ENCODE results near the gene GPR108.
"Not testable (repeated sequence)": the region's sequence is repeated elsewhere in the genome, so short reads cannot be mapped to it uniquely, and the experiment has no call there.

The GPR108 gene

DNA sequence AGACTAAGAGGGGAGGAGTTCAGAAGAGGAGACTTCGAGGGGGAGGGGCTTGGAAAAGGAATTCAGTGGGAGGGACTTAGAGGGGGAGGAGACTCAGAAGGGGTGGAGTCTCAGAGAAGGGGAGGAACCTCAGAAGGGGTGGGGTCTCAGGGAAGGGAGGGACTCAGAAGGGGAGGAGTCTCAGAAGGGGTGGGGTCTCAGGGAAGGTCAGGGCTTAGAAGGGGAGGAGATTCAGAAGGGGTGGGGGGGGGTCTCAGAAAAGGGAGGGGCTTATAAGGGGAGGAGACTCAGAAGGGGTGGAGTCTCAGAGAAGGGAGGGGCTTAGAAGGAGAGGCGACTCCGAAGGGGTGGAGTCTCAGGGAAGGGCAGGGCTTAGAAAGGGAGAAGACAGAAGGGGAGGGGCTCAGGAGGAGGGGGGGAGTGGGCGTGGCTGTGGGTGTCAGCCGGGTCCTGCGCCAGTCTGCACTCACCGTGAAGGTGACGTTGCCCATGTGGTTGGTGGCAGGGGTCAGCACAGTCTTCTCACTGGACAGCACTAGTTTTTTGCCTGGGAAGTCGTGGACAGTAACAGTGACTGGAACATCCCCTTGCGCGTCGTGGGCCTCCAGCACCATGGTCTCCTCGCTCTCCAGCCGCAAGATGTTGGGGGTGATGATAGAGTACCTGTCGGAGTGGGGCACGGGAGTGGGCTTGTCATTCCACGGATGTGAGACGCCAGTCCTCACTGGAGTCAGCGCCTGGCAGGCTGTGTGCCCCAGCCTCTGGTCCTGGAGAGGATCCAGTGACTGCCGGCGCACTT is 18.4 kb downstream of the GPR108 start:
- no peak for FAIRE-seq

DNA sequence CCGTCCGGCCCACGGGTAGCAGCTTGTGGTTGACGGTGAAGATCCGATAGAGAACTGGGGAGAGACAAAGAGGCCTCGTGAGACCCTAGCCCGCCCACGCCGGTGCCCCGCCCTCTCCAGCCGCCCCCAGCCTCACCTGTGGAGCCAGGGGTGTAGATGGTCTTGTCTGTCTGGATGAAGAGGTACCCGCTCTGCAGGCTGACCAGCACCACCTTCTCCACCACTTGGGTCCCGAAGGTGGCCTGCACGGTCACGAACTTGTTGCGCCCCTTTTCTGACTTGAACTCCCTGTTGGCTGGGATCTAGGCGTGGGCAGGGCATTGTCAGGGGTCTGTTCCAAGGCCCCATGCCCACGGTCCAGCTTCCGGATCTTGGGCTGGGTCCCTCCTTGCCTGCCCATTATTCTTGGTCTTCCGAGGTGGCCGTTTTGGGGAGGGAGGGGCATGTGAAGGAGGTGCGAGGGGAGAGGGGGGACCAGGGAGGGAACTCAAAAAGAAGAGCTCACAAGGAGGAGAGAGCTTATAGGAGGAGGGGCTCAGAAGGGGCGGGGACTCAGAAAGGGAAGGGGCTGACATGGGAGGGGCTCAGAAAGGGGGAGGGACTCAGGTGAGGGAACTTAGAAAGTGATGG is 19.2 kb downstream of the GPR108 start:
- FAIRE-seq, result no peak

DNA sequence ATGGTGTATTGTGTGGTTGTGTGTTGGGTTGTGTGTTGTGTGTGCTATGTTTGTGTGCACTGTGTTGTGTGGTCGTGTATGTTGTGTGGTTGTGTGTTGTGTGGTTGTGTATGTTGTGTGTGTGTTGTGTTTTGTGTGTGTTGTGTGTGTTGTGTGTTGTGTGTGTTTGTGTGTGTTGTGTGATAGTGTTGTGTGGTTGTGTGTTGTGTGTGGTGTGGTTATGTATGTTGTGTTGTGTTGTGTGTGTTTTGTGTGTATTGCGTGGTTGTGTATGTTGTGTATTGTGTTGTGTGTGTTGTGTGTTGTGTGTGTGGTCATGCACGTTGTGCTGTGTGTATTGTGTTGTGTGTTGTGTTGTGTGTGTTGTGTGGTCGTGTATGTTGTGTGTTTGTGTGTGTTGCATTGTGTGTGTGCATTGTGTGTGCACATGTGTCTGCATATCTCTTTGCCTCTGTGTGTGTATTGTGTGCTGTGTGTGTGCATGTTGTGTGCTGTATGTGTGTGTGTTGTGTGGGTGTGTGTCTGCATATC is 19.9 kb downstream of the GPR108 start:
- FAIRE-seq, result no peak

DNA sequence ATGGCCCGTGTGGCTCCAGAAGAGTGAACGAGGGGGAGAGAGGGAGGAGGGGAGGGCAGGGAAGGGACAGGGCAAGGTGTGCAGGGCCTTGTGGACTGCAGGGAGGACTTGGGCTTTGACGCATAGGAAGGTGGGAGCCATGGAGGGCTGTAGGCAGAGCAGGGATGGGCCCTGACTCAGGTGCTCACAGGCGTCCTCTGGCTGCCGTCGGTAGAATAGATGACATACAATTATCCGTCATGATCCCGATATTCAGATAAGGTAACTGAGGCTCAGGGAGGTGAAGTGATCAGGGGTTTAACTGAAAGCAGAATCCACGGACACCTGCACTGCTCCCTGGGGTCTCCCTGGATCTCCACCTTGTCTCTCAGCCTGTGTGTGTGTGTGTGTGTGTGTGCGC is 20.3 kb downstream of the GPR108 start:
- FAIRE-seq, result no peak

DNA sequence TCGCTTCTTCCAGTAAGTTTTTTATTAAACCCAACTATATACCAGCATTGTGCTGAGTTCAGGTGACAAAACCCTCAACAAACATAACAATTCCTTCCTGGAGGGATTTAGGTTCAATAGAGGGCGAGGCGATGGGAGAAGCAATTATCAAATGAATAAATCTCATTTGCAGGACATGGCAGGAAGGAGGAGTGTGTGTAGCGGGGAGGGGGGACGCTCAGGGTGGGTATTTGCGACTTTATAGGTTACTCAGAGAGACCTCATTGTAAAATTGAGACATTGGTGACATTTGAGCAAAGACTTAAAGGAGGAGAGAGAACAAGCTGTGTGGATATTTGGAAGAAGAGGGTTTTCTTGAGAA is 20.8 kb downstream of the GPR108 start:
- FAIRE-seq, result no peak

DNA sequence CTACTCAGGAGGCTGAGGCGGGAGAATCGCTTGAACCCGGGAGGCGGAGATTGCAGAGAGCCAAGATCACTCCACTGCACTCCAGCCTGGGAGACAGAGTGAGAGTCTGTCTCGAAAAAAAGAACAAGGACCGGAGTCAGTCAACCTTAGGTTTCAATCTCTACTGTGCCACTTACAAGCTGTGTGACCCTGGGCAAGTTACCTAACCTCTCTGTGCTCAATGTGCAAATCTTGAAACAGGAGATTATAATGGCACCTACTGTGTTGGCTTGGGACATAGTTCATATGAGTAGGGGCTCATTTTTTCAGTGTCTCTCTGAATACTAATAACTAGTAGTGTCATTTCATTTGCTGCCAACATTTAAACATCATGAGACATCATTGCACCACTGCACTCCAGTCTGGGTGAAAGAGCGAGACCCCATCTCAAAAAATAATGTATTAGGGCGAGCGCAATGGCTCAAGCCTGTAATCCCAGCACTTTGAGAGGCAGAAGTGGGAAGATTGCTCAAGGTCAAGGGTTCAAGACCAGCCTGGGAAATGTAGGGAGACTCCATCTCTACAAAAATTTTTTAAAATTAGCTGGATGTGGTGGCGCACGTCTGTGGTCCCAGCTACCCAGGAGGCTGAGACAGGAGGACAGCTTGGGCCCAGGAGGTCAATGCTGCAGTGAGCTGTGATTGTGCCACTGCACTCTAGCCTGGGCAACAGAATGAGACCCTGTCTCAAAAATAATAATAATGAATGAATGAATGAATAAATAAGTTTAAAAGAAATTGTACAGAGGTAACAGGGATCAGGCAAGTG is 22.4 kb downstream of the GPR108 start:
- no peak for FAIRE-seq

DNA sequence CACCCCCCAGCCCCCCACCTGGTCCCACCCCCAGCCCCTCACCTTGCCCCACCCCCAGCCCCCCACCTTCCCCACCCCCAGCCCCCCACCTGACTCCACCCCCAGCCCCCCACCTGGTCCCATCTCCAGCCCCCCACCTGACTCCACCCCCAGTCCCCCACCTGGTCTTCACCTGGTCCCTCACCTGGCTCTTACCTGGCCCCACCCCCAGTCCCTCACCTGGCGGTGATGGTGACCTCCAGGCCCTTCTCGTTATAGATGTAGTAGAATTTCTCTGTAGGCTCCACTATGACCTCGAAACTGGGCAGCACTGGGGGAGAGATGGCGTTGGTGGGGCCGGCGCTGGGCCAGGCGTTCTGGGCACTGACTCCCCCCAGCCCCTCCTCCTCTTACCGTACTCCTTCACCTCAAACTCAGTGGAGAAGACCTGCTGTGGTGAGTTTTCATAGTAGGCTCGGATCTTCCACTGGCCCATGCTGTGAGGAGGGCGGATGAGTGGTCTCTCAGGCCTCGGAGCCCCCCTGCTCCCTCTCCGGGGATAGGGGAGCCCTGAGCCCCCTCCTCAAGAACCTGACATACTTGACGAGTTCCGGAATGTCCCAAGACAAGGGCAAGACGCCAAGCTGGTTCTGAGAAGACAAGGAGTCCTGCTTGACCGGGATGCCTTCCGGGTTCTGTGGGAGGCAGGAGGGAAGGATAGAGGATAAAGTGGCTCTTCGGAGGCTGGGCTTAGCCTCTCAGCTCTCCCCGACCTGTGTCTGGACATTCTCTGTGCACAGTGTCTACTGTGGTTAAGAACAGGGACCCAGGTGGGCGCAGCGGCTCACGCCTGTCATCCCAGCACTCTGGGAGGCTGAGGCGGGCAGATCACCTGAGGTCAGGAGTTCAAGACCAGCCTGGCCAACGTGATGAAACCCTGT is 23.3 kb downstream of the GPR108 start:
- FAIRE-seq, result no peak

DNA sequence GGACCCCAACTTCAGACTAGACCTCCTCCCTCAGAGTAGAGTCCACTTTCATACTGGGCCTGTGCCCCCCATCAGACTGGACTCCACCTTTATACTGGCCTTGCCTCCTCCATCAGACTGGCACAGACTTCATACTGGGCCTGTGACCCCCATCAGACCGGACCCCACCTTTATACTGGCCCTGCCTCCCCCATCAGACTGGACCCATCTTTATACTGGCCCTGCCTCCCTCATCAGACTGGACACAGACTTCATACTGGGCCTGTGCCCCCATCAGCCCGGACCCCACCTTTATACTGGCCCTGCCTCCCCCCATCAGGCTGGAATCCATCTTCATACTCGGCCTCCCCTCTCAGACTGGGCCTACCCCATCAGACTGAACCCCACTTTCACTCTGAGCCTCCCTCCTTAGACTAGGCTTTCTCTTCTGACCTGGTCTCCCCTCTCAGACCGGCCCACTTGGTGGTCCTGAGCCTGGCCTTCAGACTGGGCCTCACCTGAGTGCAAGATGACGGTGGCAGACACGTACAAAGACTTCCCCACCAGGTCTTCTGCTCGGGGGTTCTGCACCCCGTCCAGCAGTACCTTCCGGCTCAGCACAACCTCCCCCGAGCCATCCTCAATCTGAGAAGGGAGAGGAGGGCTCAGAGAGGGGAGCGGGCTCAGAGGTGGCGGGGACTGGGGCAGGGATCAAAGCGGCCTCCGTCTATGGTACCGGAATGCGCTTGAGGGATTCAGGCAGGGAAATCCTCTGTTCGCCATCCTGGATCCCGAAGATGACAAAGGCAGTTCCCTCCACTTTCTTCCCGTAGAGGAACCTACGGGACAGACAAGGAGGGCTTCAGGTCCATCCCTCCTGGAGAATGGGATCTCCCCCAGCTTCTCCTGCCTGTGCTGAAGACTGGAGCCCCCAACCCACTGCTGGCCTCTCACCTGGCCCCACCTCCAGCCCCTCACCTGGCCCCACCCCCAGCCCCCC is 24.4 kb downstream of the GPR108 start:
- FAIRE-seq, result no peak

DNA sequence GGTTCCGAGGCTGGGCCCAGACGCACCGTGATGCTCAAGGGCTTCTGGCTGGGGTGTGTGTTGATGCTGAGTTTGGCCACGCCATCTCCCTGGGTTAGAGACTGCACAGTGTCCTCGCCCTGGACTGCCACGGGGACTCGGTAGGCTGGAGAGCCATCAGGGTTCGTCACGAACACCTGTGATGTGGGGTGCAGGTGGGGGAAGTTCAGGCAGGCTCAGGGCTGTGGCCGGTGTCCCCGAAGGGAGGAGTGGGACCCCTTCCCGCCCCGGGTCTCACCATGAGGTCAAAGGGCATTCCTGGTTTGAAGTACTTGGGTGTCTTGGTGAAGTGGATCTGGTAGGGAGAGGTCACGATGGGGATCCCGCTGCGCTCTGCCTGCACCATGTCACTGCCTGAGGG is 25.1 kb downstream of the GPR108 start:
- no peak for FAIRE-seq

DNA sequence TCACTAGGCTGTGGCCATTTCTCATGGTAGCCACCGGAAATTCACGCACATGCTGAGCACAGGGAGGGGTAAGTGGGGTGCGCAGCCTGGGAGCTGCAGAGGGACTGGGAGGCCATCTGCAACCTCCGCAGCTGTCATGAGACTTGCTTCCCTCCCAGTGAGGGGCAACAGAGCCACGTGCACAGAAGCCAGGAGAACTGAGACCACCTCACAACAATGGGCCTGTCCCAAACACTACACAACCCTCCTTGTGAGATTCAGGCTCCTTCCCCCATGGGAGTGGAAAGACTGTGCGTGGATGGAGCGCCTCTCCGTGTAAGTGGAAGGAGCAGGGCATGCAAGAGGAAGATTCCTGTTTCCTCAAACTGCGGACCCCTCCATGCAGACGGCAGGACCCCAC is 25.8 kb downstream of the GPR108 start:
- no peak for FAIRE-seq

DNA sequence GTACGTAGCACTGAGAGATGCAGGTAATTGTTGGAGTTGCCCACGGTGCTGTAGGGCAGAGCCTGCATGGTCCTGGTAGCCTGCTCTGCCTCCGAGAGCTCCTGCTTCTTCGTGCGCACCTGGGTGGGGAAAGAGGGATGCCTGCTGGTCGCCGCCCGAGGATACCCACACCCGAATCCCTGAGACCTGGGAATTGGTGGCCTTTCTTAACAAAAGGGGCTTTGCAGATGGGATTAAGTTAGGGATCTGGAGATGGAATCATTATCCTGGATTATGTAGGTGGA is 26.4 kb downstream of the GPR108 start:
- FAIRE-seq, result no peak

DNA sequence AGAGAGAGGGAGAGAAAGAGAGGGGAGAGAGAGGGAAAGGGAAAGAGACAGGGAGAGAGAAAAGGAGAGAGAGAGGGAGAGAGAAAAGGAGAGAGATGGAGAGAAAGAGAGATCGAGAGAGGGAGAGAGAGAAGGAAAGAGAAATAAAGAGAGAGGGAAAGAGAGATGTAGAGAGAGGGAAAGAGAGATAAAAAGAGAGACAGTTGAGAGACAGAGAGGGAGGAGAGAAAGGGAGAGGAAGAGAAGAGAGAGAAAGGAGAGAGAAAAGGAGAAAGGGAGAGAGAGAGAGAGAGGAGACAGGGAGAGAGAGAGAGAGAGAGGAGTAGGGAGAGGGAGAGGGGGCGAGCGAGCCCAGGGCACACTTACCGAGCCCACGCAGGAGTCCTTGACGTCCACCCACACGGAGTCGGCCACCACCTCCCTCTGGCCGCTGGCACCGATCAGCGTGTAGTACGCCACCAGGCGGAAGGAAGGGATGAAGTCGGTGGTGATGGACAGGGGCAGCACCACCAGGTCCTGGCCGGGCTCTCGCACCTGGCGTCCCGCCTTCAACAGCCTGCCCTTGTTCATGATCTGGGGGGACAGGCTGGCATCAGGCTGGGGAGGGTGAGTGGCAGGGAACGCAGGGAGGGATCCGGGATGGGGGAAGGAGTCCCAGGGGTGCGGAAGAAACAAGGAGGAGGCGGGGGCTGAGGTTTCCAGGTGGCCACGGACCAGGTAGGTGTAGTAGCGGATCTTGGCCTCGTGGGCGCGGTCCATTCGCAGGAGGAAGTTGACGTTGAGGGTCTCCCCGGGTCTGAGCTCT is 26.9 kb downstream of the GPR108 start:
- no peak for FAIRE-seq

DNA sequence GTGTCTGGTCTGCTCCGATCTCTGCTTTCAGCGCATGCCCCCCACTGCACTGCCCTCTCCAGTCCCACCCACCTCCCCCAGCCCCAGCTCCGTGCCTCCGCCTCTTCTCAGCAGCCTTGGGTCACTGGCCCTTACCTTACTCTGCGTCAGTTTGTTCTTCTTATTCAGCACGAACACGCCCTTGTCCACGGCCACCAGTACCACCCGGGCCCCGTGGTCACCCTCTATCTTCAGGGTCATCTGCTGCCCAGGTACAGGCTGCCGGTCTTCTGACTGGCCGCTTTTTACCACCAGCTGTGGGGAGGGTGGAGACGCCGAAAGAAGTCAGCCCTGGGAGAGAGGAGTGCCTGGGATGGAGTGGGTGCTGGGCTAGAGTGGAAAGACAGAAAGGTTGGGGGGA is 27.8 kb downstream of the GPR108 start:
- FAIRE-seq, result no peak

DNA sequence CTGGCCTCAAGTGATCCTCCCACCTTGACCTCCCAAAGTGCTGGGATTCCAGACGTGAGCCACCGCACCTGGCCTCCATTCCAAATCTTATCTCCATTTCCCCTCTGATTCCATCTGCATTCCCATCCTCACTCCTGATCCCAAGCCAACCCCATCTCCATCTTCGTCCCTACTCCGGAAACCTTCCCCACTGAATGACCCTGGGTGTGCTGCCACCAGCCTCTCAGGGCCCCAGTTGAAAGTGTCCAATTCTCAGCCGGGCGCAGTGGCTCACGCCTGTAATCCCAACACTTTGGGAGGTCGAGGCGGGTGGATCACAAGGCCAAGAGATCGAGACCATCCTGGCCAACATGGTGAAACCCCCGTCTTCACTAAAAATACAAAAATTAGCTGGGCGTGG is 28.5 kb downstream of the GPR108 start:
- not testable (repeated sequence) for FAIRE-seq

DNA sequence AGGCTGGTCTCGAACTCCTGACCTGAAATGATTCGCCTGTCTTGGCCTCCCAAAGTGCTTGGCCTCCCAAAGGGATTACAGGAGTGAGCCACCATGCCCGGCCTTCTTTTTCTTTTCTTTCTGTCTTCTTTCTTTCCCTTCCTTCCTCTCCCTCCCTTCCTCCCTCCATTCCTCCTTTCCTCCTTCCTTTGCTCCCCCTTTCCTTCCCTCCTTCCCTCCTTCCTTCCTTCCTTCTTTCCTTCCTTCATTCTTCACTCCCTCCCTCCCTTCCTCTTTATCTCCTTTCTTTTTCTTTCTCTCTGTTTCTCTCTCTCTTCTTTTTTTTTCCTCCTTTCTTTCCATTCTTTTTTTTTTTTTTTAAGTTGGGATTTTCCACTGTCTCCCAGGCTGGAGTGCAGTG is 29.0 kb downstream of the GPR108 start:
- FAIRE-seq, result no peak

DNA sequence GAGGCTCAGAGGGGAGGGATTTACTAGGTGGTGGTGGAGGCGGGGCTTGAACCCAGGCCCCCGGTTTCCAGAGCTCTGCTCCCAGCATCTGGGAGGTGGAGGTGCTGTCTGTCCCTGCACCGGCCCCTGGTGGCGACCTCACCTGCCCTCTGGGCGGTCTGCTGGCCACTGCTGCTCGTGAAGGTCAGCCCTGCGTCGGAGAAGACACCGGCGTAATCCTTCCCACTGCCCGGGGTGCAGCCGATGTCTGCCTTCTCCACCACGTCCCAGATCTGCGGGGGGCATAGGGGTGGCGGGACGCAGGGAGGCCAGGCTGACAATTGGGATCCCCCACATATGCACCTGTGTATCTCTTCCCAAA is 29.7 kb downstream of the GPR108 start:
- FAIRE-seq, result no peak

DNA sequence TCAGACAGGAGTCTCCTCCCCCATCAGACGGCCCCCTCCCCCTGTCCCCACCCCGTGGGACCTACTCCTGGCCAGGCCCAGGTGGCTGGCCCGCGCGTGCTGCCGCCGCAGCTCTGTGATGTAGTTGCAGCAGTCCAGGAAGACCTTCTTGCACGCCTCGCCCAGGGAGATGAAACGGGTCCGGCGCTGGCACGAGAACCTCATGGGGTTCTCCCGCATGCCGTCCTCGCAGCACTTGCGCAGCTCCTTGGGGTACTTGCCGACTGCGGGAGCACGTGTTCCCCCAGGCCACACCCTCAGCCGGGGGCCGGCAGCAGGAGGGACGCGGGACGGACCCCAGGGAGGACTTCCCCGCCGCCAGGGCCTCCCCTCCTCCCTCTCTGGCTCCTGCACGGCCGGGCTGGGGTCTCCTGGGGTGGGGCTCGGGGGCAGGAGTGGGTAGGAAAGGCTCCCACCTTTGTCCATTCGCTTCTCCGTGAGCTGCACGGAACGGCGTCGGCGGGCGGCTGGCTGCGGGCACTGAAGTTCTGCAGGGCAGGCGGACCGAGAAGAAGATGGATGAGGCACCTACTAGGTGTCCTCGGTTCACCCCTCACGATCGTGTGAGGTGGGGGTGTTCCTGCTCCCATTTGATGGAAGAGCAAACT is 30.2 kb downstream of the GPR108 start:
- FAIRE-seq, result no peak

DNA sequence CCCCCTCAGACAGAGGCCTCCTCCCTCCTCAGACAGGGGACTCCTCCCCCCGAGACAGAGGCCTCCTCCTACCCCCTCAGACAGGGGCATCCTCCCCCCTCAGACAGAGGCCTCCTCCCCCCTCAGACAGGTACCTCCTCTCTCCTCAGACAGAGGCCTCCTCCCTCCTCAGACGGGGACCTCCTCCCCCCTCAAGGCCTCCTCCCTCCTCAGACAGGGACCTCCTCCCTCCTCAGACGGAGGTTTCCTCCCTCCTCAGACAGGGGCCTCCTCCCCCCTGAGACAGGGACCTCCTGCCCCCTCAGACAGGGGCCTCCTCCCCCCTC is 30.8 kb downstream of the GPR108 start:
- FAIRE-seq, result no peak

DNA sequence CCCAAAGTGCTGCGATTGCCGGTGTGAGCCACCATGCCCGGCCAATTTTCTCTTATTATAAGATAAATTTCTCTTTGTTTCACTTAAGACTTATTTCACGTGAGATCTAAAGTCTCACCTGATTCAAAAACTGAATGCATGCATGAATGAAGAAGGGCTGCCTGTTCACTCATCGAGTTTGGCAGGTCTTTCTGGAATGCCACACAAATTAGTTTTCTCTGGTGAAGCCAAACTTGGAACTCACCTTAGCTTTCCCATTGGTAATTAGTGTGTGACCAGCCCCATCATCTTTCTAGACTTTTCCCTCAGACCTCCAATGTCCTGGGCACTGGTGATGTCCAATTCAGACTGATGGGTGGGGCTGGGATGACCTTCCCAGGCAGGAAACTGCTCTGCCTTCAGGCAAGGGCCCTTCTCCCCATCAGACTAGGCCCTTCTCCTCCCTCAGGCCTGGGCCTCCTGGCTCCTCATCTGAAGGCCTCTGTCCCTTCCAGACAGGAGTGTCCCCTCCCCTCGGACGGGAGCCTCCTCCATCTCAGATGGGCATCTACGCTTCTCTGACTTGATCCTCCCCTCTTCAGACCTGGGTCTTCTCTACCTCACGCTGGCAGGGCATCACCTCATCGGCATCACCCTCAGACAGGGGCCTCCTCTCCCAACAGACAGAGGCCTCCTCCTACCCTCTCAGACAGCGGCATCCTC is 31.3 kb downstream of the GPR108 start:
- no peak for FAIRE-seq

All from colon (tissue), 2 donors.